Esophagus muscularis mucosa (tissue), 4 donors: ENCODE results near the gene WDSUB1.

Experiments used
- CTCF ChIP-seq, 3 experiments: fragments of 200-600 bp in 2 of 3; fragments of 450-650 bp in 1 of 3; sonication (generic) in 2 of 3; IDR thresholded peaks; one replicate each; pipeline ENCODE4 v1.5.1; 2017 to 2019; ENCODE audit warnings: antibody characterized with exemption in 3 of 3, mild to moderate bottlenecking in 2 of 3, moderate library complexity in 1 of 3
- EP300 ChIP-seq: sonication (generic); formaldehyde crosslinking; IDR thresholded peaks from one replicate; pipeline ENCODE4 v1.6.1; 2017; ENCODE audit warnings: antibody characterized with exemption
- POLR2A ChIP-seq: fragments of 450-650 bp; IDR thresholded peaks from one replicate; pipeline ENCODE4 v1.6.1; 2017; ENCODE audit warnings: antibody characterized with exemption, moderate library complexity, mild to moderate bottlenecking, low read depth
- POLR2AphosphoS5 ChIP-seq, 2 donors: sonication (generic); formaldehyde crosslinking; IDR thresholded peaks; one replicate each; pipeline ENCODE4 v1.6.1; 2017; ENCODE audit warnings: antibody characterized with exemption in 2 of 2

- TF ChIP-seq POLR2AphosphoS5 (IDR thresholded peaks at IDR 0.05): no peak
- no peak for TF ChIP-seq POLR2A
- TF ChIP-seq CTCF (IDR thresholded peaks at IDR 0.05): no peak
- TF ChIP-seq EP300: no peak
Measured at GRCh38 chr2:159281002-159281401, 5.5 kb downstream of the WDSUB1 start.
